ENCODE results near the gene SMIM20. TPM values are rescaled to one million over a fixed set of nuclear protein-coding genes. Genes with fewer than 3 reads are reported as not detected.
"Not testable (repeated sequence)": the region's sequence is repeated elsewhere in the genome, so short reads cannot be mapped to it uniquely, and the experiment has no call there.

Gene SMIM20
- 56.0 TPM for polyA plus RNA-seq (2013, experiment 1 of 2)
- polyA plus RNA-seq (2013, experiment 2 of 2), result 57.7 TPM

DNA sequence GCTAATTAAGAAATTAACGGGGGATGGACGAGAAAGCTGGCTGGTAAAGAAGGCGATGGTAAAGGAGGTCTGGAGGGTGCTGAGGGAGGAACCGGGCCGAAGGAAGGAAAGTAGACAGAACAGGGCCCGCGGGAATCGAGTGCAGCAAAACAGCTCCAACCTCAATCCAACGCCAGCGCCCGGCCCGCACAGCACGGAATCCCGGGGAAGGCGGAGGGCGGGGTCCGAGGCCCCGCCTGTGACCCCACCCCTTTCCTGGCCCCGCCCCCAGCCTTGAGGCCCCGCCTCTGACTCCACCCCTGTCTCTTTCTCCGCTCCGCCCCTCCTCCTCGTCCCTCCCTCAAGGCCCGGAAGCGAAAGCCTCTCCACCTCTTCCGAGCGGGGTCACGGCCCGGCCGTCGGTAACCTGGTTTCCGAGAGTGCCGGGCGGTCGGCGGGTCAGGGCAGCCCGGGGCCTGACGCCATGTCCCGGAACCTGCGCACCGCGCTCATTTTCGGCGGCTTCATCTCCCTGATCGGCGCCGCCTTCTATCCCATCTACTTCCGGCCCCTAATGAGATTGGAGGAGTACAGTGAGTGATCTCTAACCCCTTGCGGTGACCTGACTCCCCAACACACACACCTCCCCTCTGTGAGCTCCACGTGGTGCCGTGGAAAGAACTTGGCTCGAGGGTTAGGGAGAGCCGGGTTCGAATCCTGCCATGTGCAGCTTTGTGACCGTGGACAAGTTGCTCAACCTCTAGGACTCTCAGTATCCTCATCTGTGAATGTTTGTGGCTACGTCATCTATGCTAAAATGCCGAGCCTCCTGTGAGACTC, at the start of gene SMIM20:
TSS of gene SMIM20 (plus strand) at position 370 of the 819 bp plus-strand sequence. CDS start at position 464, 94 bp downstream.
- Histone ChIP-seq H3K4me1 (ENCODE audit: control insufficient read depth in 2 of 2, insufficient read depth in 1 of 2, low read depth in 1 of 2, low read length in 2 of 2) (peaks cover 5% of the 10 kb centered on the region in 2 donors), H3K4me3 (ENCODE audit: low read length in 2 of 2) (peak within 1 kb of the TSS; percentile 75 to 86), H2BK12ac (ENCODE audit: low read length) (no peak within 1 kb of the TSS), H3K23ac (ENCODE audit: low read depth, low read length, poor library complexity) (no peak within 1 kb of the TSS), H3K18ac (ENCODE audit: low read length) (peak within 1 kb of the TSS; percentile 91), H3K9ac (ENCODE audit: low read depth, low read length, poor library complexity) (peak within 1 kb of the TSS; percentile 46), H3K27ac (replicated peaks; ENCODE audit: low read length) (peak within 1 kb of the TSS; percentile 76), H2AK5ac (ENCODE audit: low read depth, low read length) (no peak within 1 kb of the TSS), H3K14ac (ENCODE audit: low read length) (no peak within 1 kb of the TSS), H3K4ac (ENCODE audit: low read length) (no peak within 1 kb of the TSS), H4K8ac (ENCODE audit: low read depth, low read length) (peak within 1 kb of the TSS; percentile 3), H3K79me1 (ENCODE audit: low read depth, low read length) (no peaks in the 10 kb centered on the region), H3K9me3 (replicated peaks in 1 of 2; ENCODE audit: control insufficient read depth in 2 of 2, insufficient read depth in 1 of 2, low read depth in 1 of 2, low read length in 2 of 2) (peaks cover 0 to 3% of the 10 kb centered on the region in 2 donors), H2AFZ (ENCODE audit: low read length) (peak within 1 kb of the TSS; percentile 98), H4K91ac (ENCODE audit: low read depth, low read length, poor library complexity) (no peak within 1 kb of the TSS), H2BK5ac (ENCODE audit: low read length) (no peak within 1 kb of the TSS), H3K36me3 (replicated peaks in 1 of 2; ENCODE audit: control insufficient read depth in 2 of 2, insufficient read depth in 2 of 2, low read length in 2 of 2) (peaks cover 0 to 2% of the 10 kb centered on the region in 2 donors), H2BK15ac (ENCODE audit: low read length) (no peak within 1 kb of the TSS), H3K27me3 (ENCODE audit: control insufficient read depth in 3 of 3, insufficient read depth in 3 of 3, low read depth in 1 of 3, low read length in 3 of 3) (no peaks in the 10 kb centered on the region), H2BK120ac (ENCODE audit: low read depth, low read length) (no peak within 1 kb of the TSS), H3K4me2 (ENCODE audit: insufficient read depth, low read length, poor library complexity, severe bottlenecking) (peak within 1 kb of the TSS; percentile 63)
- DNase-seq (ENCODE audit: low spot score), result peak; percentile 89
- WGBS, 2 donors (ENCODE audit: extremely low coverage in 2 of 2, insufficient read length in 2 of 2, insufficient replicate concordance in 1 of 2), result no CpG with 5 or more reads among the region's 57 CpGs

- Histone ChIP-seq H4K8ac (ENCODE audit: low read depth, low read length) (no peak overlapping the region), H2BK12ac (ENCODE audit: low read length) (no peak overlapping the region), H3K79me1 (ENCODE audit: low read depth, low read length) (no peaks in the 10 kb centered on the region), H2BK5ac (ENCODE audit: low read length) (no peak overlapping the region), H3K4ac (ENCODE audit: low read length) (no peak overlapping the region), H3K4me3 (ENCODE audit: low read length in 2 of 2) (no peak overlapping the region), H2AFZ (ENCODE audit: low read length) (no peak overlapping the region), H3K9ac (ENCODE audit: low read depth, low read length, poor library complexity) (no peak overlapping the region), H3K4me2 (ENCODE audit: insufficient read depth, low read length, poor library complexity, severe bottlenecking) (no peak overlapping the region), H3K14ac (ENCODE audit: low read length) (no peak overlapping the region), H3K27me3 (ENCODE audit: control insufficient read depth in 3 of 3, insufficient read depth in 3 of 3, low read depth in 1 of 3, low read length in 3 of 3) (peaks cover 0 to 55% (median 11%) of the 10 kb centered on the region in 3 experiments), H3K27ac (replicated peaks; ENCODE audit: low read length) (no peak overlapping the region), H2BK15ac (ENCODE audit: low read length) (no peak overlapping the region), H3K9me3 (replicated peaks in 1 of 2; ENCODE audit: control insufficient read depth in 2 of 2, insufficient read depth in 1 of 2, low read depth in 1 of 2, low read length in 2 of 2) (no peaks in the 10 kb centered on the region), H3K4me1 (ENCODE audit: control insufficient read depth in 2 of 2, insufficient read depth in 1 of 2, low read depth in 1 of 2, low read length in 2 of 2) (peaks cover 2 to 4% of the 10 kb centered on the region in 2 donors), H2BK120ac (ENCODE audit: low read depth, low read length) (no peak overlapping the region), H4K91ac (ENCODE audit: low read depth, low read length, poor library complexity) (no peak overlapping the region), H3K36me3 (replicated peaks in 1 of 2; ENCODE audit: control insufficient read depth in 2 of 2, insufficient read depth in 2 of 2, low read length in 2 of 2) (no peaks in the 10 kb centered on the region), H2AK5ac (ENCODE audit: low read depth, low read length) (no peak overlapping the region), H3K23ac (ENCODE audit: low read depth, low read length, poor library complexity) (no peak overlapping the region), H3K18ac (ENCODE audit: low read length) (no peak overlapping the region)
- no CpG with 5 or more reads among the region's 4 CpGs for WGBS, 2 donors (ENCODE audit: extremely low coverage in 2 of 2, insufficient read length in 2 of 2, insufficient replicate concordance in 1 of 2)
- no peak for DNase-seq (ENCODE audit: low spot score)
Observed at GRCh38 chr4:25865586-25865985, 48.4 kb upstream of the SMIM20 start.

GRCh38 chr4:25866401-25866800, 47.6 kb upstream of the SMIM20 start:
- H3K14ac ChIP-seq (ENCODE audit: low read length); H3K4ac ChIP-seq (ENCODE audit: low read length); H4K91ac ChIP-seq (ENCODE audit: low read depth, low read length, poor library complexity); H3K27ac ChIP-seq (replicated peaks; ENCODE audit: low read length); H2BK15ac ChIP-seq (ENCODE audit: low read length); H2BK120ac ChIP-seq (ENCODE audit: low read depth, low read length); H2BK12ac ChIP-seq (ENCODE audit: low read length); H4K8ac ChIP-seq (ENCODE audit: low read depth, low read length); H3K4me3 ChIP-seq (ENCODE audit: low read length in 2 of 2); H2AFZ ChIP-seq (ENCODE audit: low read length); H3K4me1 ChIP-seq (ENCODE audit: control insufficient read depth in 2 of 2, insufficient read depth in 1 of 2, low read depth in 1 of 2, low read length in 2 of 2); H3K79me1 ChIP-seq (ENCODE audit: low read depth, low read length); H3K23ac ChIP-seq (ENCODE audit: low read depth, low read length, poor library complexity); H3K9ac ChIP-seq (ENCODE audit: low read depth, low read length, poor library complexity); H3K18ac ChIP-seq (ENCODE audit: low read length); H3K4me2 ChIP-seq (ENCODE audit: insufficient read depth, low read length, poor library complexity, severe bottlenecking); DNase-seq (ENCODE audit: low spot score); H3K9me3 ChIP-seq (replicated peaks in 1 of 2; ENCODE audit: control insufficient read depth in 2 of 2, insufficient read depth in 1 of 2, low read depth in 1 of 2, low read length in 2 of 2); H3K36me3 ChIP-seq (replicated peaks in 1 of 2; ENCODE audit: control insufficient read depth in 2 of 2, insufficient read depth in 2 of 2, low read length in 2 of 2); H2AK5ac ChIP-seq (ENCODE audit: low read depth, low read length); H2BK5ac ChIP-seq (ENCODE audit: low read length): not testable (repeated sequence)
- WGBS, 2 donors (ENCODE audit: extremely low coverage in 2 of 2, insufficient read length in 2 of 2, insufficient replicate concordance in 1 of 2), result no CpG with 5 or more reads among the region's 4 CpGs
- peaks cover 0 to 48% (median 11%) of the 10 kb centered on the region in 3 experiments for H3K27me3 ChIP-seq (ENCODE audit: control insufficient read depth in 3 of 3, insufficient read depth in 3 of 3, low read depth in 1 of 3, low read length in 3 of 3)

- Histone ChIP-seq H3K79me1 (ENCODE audit: low read depth, low read length) (no peaks in the 10 kb centered on the region), H2BK12ac (ENCODE audit: low read length) (no peak overlapping the region), H3K9me3 (replicated peaks in 1 of 2; ENCODE audit: control insufficient read depth in 2 of 2, insufficient read depth in 1 of 2, low read depth in 1 of 2, low read length in 2 of 2) (no peaks in the 10 kb centered on the region), H3K27ac (replicated peaks; ENCODE audit: low read length) (no peak overlapping the region), H3K27me3 (ENCODE audit: control insufficient read depth in 3 of 3, insufficient read depth in 3 of 3, low read depth in 1 of 3, low read length in 3 of 3) (peaks cover 0 to 42% (median 11%) of the 10 kb centered on the region in 3 experiments), H3K4me3 (ENCODE audit: low read length in 2 of 2) (no peak overlapping the region), H3K9ac (ENCODE audit: low read depth, low read length, poor library complexity) (no peak overlapping the region), H3K18ac (ENCODE audit: low read length) (peak overlapping the region; percentile 41), H3K14ac (ENCODE audit: low read length) (no peak overlapping the region), H2AK5ac (ENCODE audit: low read depth, low read length) (no peak overlapping the region), H4K91ac (ENCODE audit: low read depth, low read length, poor library complexity) (no peak overlapping the region), H2BK120ac (ENCODE audit: low read depth, low read length) (no peak overlapping the region), H2BK15ac (ENCODE audit: low read length) (no peak overlapping the region), H3K4me1 (ENCODE audit: control insufficient read depth in 2 of 2, insufficient read depth in 1 of 2, low read depth in 1 of 2, low read length in 2 of 2) (peaks cover 0 to 3% of the 10 kb centered on the region in 2 donors), H3K4ac (ENCODE audit: low read length) (no peak overlapping the region), H3K23ac (ENCODE audit: low read depth, low read length, poor library complexity) (no peak overlapping the region), H2AFZ (ENCODE audit: low read length) (no peak overlapping the region), H2BK5ac (ENCODE audit: low read length) (no peak overlapping the region), H4K8ac (ENCODE audit: low read depth, low read length) (no peak overlapping the region), H3K4me2 (ENCODE audit: insufficient read depth, low read length, poor library complexity, severe bottlenecking) (no peak overlapping the region), H3K36me3 (replicated peaks in 1 of 2; ENCODE audit: control insufficient read depth in 2 of 2, insufficient read depth in 2 of 2, low read length in 2 of 2) (no peaks in the 10 kb centered on the region)
- no peak for DNase-seq (ENCODE audit: low spot score)
- no CpG with 5 or more reads among the region's 6 CpGs for WGBS, 2 donors (ENCODE audit: extremely low coverage in 2 of 2, insufficient read length in 2 of 2, insufficient replicate concordance in 1 of 2)
Observed at GRCh38 chr4:25867781-25868294, 46.2 kb upstream of the SMIM20 start.
